H9 (cell line): ENCODE data around the gene GABARAPL2. TPM values are rescaled to one million over a fixed set of nuclear protein-coding genes. Genes with fewer than 3 reads are reported as not detected.

Experiments used
- DNase-seq: peaks from one replicate; pipeline ENCODE4 v3.0.0-alpha.2; 2017
- H2AFZ ChIP-seq: one replicate; pipeline ENCODE4 v1.6.1; 2013; ENCODE audit warnings: mild to moderate bottlenecking, low read length, control low read depth, moderate library complexity
- H2AK5ac ChIP-seq: 2 replicates; pipeline ENCODE4 v1.6.1; 2013; ENCODE audit warnings: low read length, control low read depth, mixed read lengths; ENCODE audit not compliant: insufficient read length
- H2BK120ac ChIP-seq: one replicate; pipeline ENCODE4 v1.6.1; 2013; ENCODE audit warnings: low read depth, mild to moderate bottlenecking, low read length, control low read depth, inconsistent platforms; ENCODE audit not compliant: poor library complexity, severe bottlenecking
- H2BK12ac ChIP-seq: 2 replicates; pipeline ENCODE4 v1.6.1; 2013; ENCODE audit warnings: low read length, control low read depth, mixed read lengths, low read depth; ENCODE audit not compliant: insufficient read length
- H2BK15ac ChIP-seq: 2 replicates; pipeline ENCODE4 v1.6.1; 2013; ENCODE audit warnings: low read depth, low read length, control low read depth
- H2BK20ac ChIP-seq: one replicate; pipeline ENCODE4 v1.6.1; 2013; ENCODE audit warnings: low read depth, mild to moderate bottlenecking, low read length, control low read depth, inconsistent platforms; ENCODE audit not compliant: poor library complexity, severe bottlenecking
- H2BK5ac ChIP-seq: 2 replicates; pipeline ENCODE4 v1.6.1; 2013; ENCODE audit warnings: low read length, control low read depth, mixed read lengths; ENCODE audit not compliant: insufficient read length
- H3K14ac ChIP-seq: 2 replicates; pipeline ENCODE4 v1.6.1; 2013; ENCODE audit warnings: low read length, control low read depth; ENCODE audit not compliant: insufficient read depth
- H3K18ac ChIP-seq: 2 replicates; pipeline ENCODE4 v1.6.1; 2013; ENCODE audit warnings: low read depth, mild to moderate bottlenecking, mixed read lengths, low read length, control low read depth; ENCODE audit not compliant: insufficient read length
- H3K23ac ChIP-seq: 2 replicates; pipeline ENCODE4 v1.6.1; 2013; ENCODE audit warnings: low read length, control low read depth, mixed read lengths, low read depth; ENCODE audit not compliant: insufficient read length
- H3K23me2 ChIP-seq: 2 replicates; pipeline ENCODE4 v1.6.1; 2013; ENCODE audit warnings: low read depth, mild to moderate bottlenecking, mixed read lengths, low read length, control low read depth; ENCODE audit not compliant: insufficient read length, poor library complexity, severe bottlenecking
- H3K27ac ChIP-seq: 2 replicates; pipeline ENCODE4 v1.5.1; 2013; ENCODE audit warnings: low read length, control low read depth, mixed read lengths, low read depth; ENCODE audit not compliant: insufficient read length
- H3K27me3 ChIP-seq: 2 replicates; pipeline ENCODE4 v1.6.1; 2013; ENCODE audit warnings: low read length, control low read depth, inconsistent platforms; ENCODE audit not compliant: insufficient read depth
- H3K4ac ChIP-seq: 2 replicates; pipeline ENCODE4 v1.6.1; 2013; ENCODE audit warnings: low read depth, mild to moderate bottlenecking, control low read depth, inconsistent platforms, low read length, moderate library complexity
- H3K4me1 ChIP-seq: 2 replicates; pipeline ENCODE4 v1.6.1; 2013; ENCODE audit warnings: low read length, control low read depth, inconsistent platforms; ENCODE audit not compliant: insufficient read depth
- H3K4me2 ChIP-seq: 2 replicates; pipeline ENCODE4 v1.6.1; 2013; ENCODE audit warnings: low read length, control low read depth, mixed read lengths; ENCODE audit not compliant: insufficient read length, insufficient read depth
- H3K56ac ChIP-seq: 2 replicates; pipeline ENCODE4 v1.6.1; 2013; ENCODE audit warnings: low read depth, mild to moderate bottlenecking, mixed read lengths, low read length, control low read depth; ENCODE audit not compliant: insufficient read length
- H3K79me1 ChIP-seq: 2 replicates; pipeline ENCODE4 v1.6.1; 2013; ENCODE audit warnings: low read depth, mild to moderate bottlenecking, moderate library complexity, low read length, control low read depth, inconsistent platforms; ENCODE audit not compliant: insufficient read depth, poor library complexity, severe bottlenecking
- H3K79me2 ChIP-seq: 2 replicates; pipeline ENCODE4 v1.6.1; 2013; ENCODE audit warnings: low read length, control low read depth, inconsistent platforms; ENCODE audit not compliant: insufficient read depth
- H3K9ac ChIP-seq: 2 replicates; pipeline ENCODE4 v1.6.1; 2013; ENCODE audit warnings: low read length, control low read depth, mixed read lengths; ENCODE audit not compliant: insufficient read length; ENCODE audit errors: extremely low read depth
- H3K9me3 ChIP-seq: one replicate; pipeline ENCODE4 v1.6.1; 2013; ENCODE audit warnings: low read depth, low read length, inconsistent platforms; ENCODE audit not compliant: control insufficient read depth
- H3T11ph ChIP-seq: one replicate; pipeline ENCODE4 v1.6.1; 2013; ENCODE audit warnings: mild to moderate bottlenecking, low read length, control low read depth, inconsistent platforms
- H4K20me1 ChIP-seq: one replicate; pipeline ENCODE4 v1.6.1; 2013; ENCODE audit not compliant: control insufficient read depth, insufficient read length, insufficient read depth
- H4K5ac ChIP-seq: 2 replicates; pipeline ENCODE4 v1.6.1; 2013; ENCODE audit warnings: low read depth, mild to moderate bottlenecking, mixed read lengths, low read length, control low read depth; ENCODE audit not compliant: insufficient read length
- H4K8ac ChIP-seq: replicated peaks from 2 replicates; pipeline ENCODE4 v1.6.1; 2013; ENCODE audit warnings: low read length, control low read depth, mixed read lengths, low read depth; ENCODE audit not compliant: insufficient read length
- H4K91ac ChIP-seq: 2 replicates; pipeline ENCODE4 v1.6.1; 2013; ENCODE audit warnings: low read depth, mild to moderate bottlenecking, moderate library complexity, mixed read lengths, low read length, control low read depth; ENCODE audit not compliant: insufficient read length
- H3K27ac Mint-ChIP-seq, 3 experiments: 2 replicates in 2 of 3; 3 replicates in 1 of 3; pipeline ENCODE4 v1.8.0; 2020 to 2021; ENCODE audit warnings: mixed read lengths in 3 of 3, mild to moderate bottlenecking in 1 of 3, moderate library complexity in 1 of 3
- H3K27me3 Mint-ChIP-seq: 2 replicates; pipeline ENCODE4 v1.8.0; 2021; ENCODE audit warnings: low read depth, mild to moderate bottlenecking, moderate library complexity, mixed read lengths
- H3K36me3 Mint-ChIP-seq, 3 experiments: 2 replicates in 2 of 3; 3 replicates in 1 of 3; pipeline ENCODE4 v1.8.0; 2020 to 2021; ENCODE audit warnings: low read depth in 3 of 3, mixed read lengths in 3 of 3; ENCODE audit not compliant: insufficient read depth in 1 of 3
- H3K4me1 Mint-ChIP-seq, 2 experiments: 2 replicates each; pipeline ENCODE4 v1.8.0; 2020; ENCODE audit warnings: mixed read lengths in 2 of 2
- H3K4me3 Mint-ChIP-seq, 2 experiments: 2 replicates in 1 of 2; 3 replicates in 1 of 2; pipeline ENCODE4 v1.8.0; 2020 to 2021; ENCODE audit warnings: mild to moderate bottlenecking in 2 of 2, mixed read lengths in 2 of 2, moderate library complexity in 1 of 2
- H3K9me3 Mint-ChIP-seq, 2 experiments: 2 replicates in 1 of 2; 3 replicates in 1 of 2; pipeline ENCODE4 v1.8.0; 2020; ENCODE audit warnings: mild to moderate bottlenecking in 2 of 2, mixed read lengths in 2 of 2, moderate library complexity in 1 of 2
- WGBS: extraction: QIAGEN DNeasy Blood & Tissue Kit; methylation state at CpG from one replicate; pipeline ENCODE4 v1.1.7; 2013; ENCODE audit warnings: missing lambda C conversion rate, low lambda C conversion rate, mixed read lengths; ENCODE audit not compliant: insufficient read length; ENCODE audit errors: extremely low coverage; 5-methylcytosine and 5-hydroxymethylcytosine counted together
- total RNA-seq: library from RNA; stranded (reverse); gene quantifications from 2 replicates; pipeline ENCODE4 v1.2.1, GENCODE V29; 2021
- TF ChIP-seq, protein P1 (sequence below): fragments of 200-600 bp; sonication (generic); conservative IDR thresholded peaks from 3 replicates; pipeline ENCODE4 v1.8.0; 2021; ENCODE audit warnings: antibody characterized with exemption, mild to moderate bottlenecking

GABARAPL2 gene
- total RNA-seq, 1 experiment from 2014 or later: 62.6 TPM

DNA sequence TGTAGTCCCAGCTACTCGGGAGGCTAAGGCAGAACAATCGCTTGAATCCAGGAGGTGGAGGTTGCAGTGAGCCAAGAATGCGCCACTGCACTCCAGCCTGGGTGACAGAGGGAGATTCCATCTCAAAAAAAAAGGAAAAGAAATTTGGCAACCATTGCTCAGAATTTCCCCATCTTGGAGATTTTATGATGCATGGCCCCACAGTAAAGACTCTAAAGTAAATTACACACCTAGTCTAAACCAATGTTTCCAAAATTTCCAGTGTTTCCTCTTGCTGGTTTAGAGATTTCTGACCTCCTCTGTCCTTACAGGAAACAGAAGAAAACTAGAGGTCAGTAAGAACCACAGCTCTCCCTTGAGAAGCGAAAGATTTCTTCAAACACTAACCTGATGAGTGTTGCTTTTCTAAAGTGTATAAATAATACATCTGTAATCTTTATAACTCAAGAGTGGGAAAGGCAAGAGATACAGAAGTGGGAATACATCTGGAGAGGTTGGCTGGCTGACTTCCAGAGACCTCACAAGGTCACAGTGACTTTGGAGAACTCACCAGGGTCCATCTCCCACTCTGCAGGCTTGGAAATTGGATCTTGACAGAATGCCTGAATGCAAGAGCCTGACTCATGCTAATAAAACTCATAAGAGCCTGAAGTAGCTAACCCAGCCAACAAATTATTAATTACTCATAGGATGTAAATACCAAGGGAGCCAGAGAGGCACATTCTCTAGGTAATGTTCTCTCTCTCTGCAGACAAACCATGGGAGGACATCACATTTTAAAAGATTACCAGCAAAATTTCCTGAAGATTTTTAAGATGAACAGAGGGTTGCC is 48.1 kb downstream of the GABARAPL2 start:
- Mint-ChIP-seq H3K9me3 (no peaks in the 10 kb centered on the region), H3K27ac (no peak overlapping the region; a peak in 1 of 7 replicates), H3K4me1 (no peaks in the 10 kb centered on the region), H3K4me3 (no peak overlapping the region), H3K36me3 (peaks cover 32 to 71% (median 70%) of the 10 kb centered on the region in 3 experiments; a peak in 6 of 7 replicates), H3K27me3 (no peaks in the 10 kb centered on the region)
- TF ChIP-seq, protein P1, sequence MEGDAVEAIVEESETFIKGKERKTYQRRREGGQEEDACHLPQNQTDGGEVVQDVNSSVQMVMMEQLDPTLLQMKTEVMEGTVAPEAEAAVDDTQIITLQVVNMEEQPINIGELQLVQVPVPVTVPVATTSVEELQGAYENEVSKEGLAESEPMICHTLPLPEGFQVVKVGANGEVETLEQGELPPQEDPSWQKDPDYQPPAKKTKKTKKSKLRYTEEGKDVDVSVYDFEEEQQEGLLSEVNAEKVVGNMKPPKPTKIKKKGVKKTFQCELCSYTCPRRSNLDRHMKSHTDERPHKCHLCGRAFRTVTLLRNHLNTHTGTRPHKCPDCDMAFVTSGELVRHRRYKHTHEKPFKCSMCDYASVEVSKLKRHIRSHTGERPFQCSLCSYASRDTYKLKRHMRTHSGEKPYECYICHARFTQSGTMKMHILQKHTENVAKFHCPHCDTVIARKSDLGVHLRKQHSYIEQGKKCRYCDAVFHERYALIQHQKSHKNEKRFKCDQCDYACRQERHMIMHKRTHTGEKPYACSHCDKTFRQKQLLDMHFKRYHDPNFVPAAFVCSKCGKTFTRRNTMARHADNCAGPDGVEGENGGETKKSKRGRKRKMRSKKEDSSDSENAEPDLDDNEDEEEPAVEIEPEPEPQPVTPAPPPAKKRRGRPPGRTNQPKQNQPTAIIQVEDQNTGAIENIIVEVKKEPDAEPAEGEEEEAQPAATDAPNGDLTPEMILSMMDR: no peak
- H2BK20ac ChIP-seq: no peak overlapping the region
- no CpG with 5 or more reads among the region's 4 CpGs for WGBS
- no peak overlapping the region for H2BK120ac ChIP-seq
- H3K4me1 ChIP-seq: no peaks in the 10 kb centered on the region
- no peak overlapping the region for H4K8ac ChIP-seq
- no peak overlapping the region for H3K4me2 ChIP-seq
- no peak overlapping the region for H4K91ac ChIP-seq
- H4K20me1 ChIP-seq: no peaks in the 10 kb centered on the region
- no peak overlapping the region for H2AK5ac ChIP-seq
- H2BK5ac ChIP-seq: no peak overlapping the region
- H2BK15ac ChIP-seq: no peak overlapping the region
- H3K79me2 ChIP-seq: no peaks in the 10 kb centered on the region
- no peak overlapping the region for H3K23ac ChIP-seq
- H3T11ph ChIP-seq: no peak overlapping the region
- H3K18ac ChIP-seq: no peak overlapping the region
- H3K9ac ChIP-seq: no peak overlapping the region
- no peaks in the 10 kb centered on the region for H3K9me3 ChIP-seq
- H3K4ac ChIP-seq: no peak overlapping the region
- no peak overlapping the region for H2AFZ ChIP-seq
- H4K5ac ChIP-seq: no peak overlapping the region
- DNase-seq: no peak
- no peak overlapping the region for H3K14ac ChIP-seq
- no peaks in the 10 kb centered on the region for H3K27me3 ChIP-seq
- H3K23me2 ChIP-seq: no peaks in the 10 kb centered on the region
- no peak overlapping the region for H3K27ac ChIP-seq
- H2BK12ac ChIP-seq: no peak overlapping the region
- H3K56ac ChIP-seq: no peak overlapping the region
- H3K79me1 ChIP-seq: no peaks in the 10 kb centered on the region
